M059J (cell line): Measurements from ENCODE around the gene NPC2. TPM values are rescaled to one million over a fixed set of nuclear protein-coding genes. Genes with fewer than 3 reads are reported as not detected.
"Not testable (repeated sequence)": the region's sequence is repeated elsewhere in the genome, so short reads cannot be mapped to it uniquely, and the experiment has no call there.

ENCODE experiments used
- DNase-seq: peaks from one replicate; pipeline ENCODE4 v3.0.0-alpha.2; 2012; ENCODE audit warnings: low read depth
- total RNA-seq: library from RNA; depleted of rRNA; stranded (reverse); fragments of >200 nt; shearing (Covaris generic); gene quantifications from 2 replicates; pipeline ENCODE4 v1.2.3, GENCODE V29; 2014; rRNA removed

The NPC2 gene
- 390 and 816 TPM in 2 replicates for total RNA-seq

GRCh38 chr14:74492776-74493342, at the start of gene NPC2:
Gene NPC2, minus strand, starts transcription at chr14:74493305. Its CDS starts 31 bp downstream, at chr14:74493274.
- DNase-seq: peak; percentile 30

GRCh38 chr14:74542056-74542685, 49.1 kb upstream of the NPC2 start:
- no peak for DNase-seq

- DNase-seq: no peak
Observed at GRCh38 chr14:74541225-74541624, 48.1 kb upstream of the NPC2 start.

GRCh38 chr14:74539503-74539902, 46.4 kb upstream of the NPC2 start:
- DNase-seq: no peak

- DNase-seq: no peak
Observed at GRCh38 chr14:74538411-74539391, 45.6 kb upstream of the NPC2 start.

- DNase-seq: not testable (repeated sequence)
Observed at GRCh38 chr14:74536336-74536735, 43.2 kb upstream of the NPC2 start.

GRCh38 chr14:74535756-74536325, 42.7 kb upstream of the NPC2 start:
- DNase-seq: no peak

- DNase-seq: no peak
Observed at GRCh38 chr14:74533576-74533975, 40.5 kb upstream of the NPC2 start.

GRCh38 chr14:74532246-74532645, 39.1 kb upstream of the NPC2 start:
- no peak for DNase-seq

- DNase-seq: peak; percentile 29
Observed at GRCh38 chr14:74531467-74531866, 38.4 kb upstream of the NPC2 start.

- no peak for DNase-seq
Observed at GRCh38 chr14:74531006-74531405, 37.9 kb upstream of the NPC2 start.

GRCh38 chr14:74528886-74529285, 35.8 kb upstream of the NPC2 start:
- no peak for DNase-seq

- DNase-seq: no peak
Observed at GRCh38 chr14:74528406-74528805, 35.3 kb upstream of the NPC2 start.

GRCh38 chr14:74527736-74528280, 34.7 kb upstream of the NPC2 start:
- no peak for DNase-seq

GRCh38 chr14:74526854-74527585, 33.9 kb upstream of the NPC2 start:
- no peak for DNase-seq

- no peak for DNase-seq
Observed at GRCh38 chr14:74525361-74525851, 32.3 kb upstream of the NPC2 start.

- no peak for DNase-seq
Observed at GRCh38 chr14:74524812-74525135, 31.7 kb upstream of the NPC2 start.

GRCh38 chr14:74524076-74524811, 31.1 kb upstream of the NPC2 start:
- DNase-seq: no peak

- no peak for DNase-seq
Observed at GRCh38 chr14:74522740-74523139, 29.6 kb upstream of the NPC2 start.

- no peak for DNase-seq
Observed at GRCh38 chr14:74521756-74522155, 28.7 kb upstream of the NPC2 start.
